Measurements from ENCODE around the gene PITPNC1. TPM values are rescaled to one million over a fixed set of nuclear protein-coding genes. Genes with fewer than 3 reads are reported as not detected.

PITPNC1 gene
- total RNA-seq, 1 experiment from 2014 or later: 37.5 TPM

GRCh38 chr17:67364847-67365737, 12.0 kb upstream of the PITPNC1 start:
- Mint-ChIP-seq H3K4me1 (peaks cover 17 to 24% of the 10 kb centered on the region in 2 experiments), H3K9me3 (no peaks in the 10 kb centered on the region), H3K27ac (peak overlapping the region; percentile 75 to 96 (median 95); a peak in 6 of 7 replicates), H3K4me3 (peak overlapping the region; percentile 96 to 97), H3K27me3 (ENCODE audit: low read depth) (no peaks in the 10 kb centered on the region), H3K36me3 (ENCODE audit: insufficient read depth in 1 of 3, low read depth in 3 of 3) (peaks cover 14 to 36% (median 20%) of the 10 kb centered on the region in 3 experiments)
- no peak overlapping the region for H3K4ac ChIP-seq (ENCODE audit: low read depth, low read length)
- no peak for DNase-seq
- no peak overlapping the region for H2BK20ac ChIP-seq (ENCODE audit: low read depth, low read length, poor library complexity, severe bottlenecking)
- no peak overlapping the region for H2BK15ac ChIP-seq (ENCODE audit: low read depth, low read length)
- H3K79me1 ChIP-seq (ENCODE audit: insufficient read depth, low read depth, low read length, poor library complexity, severe bottlenecking): no peaks in the 10 kb centered on the region
- no peak overlapping the region for H2BK5ac ChIP-seq (ENCODE audit: insufficient read length, low read length)
- H3K56ac ChIP-seq (ENCODE audit: insufficient read length, low read depth, low read length): no peak overlapping the region
- no peak overlapping the region for H4K8ac ChIP-seq (replicated peaks; ENCODE audit: insufficient read length, low read depth, low read length)
- no peak overlapping the region for H4K5ac ChIP-seq (ENCODE audit: insufficient read length, low read depth, low read length)
- H3K4me2 ChIP-seq (ENCODE audit: insufficient read depth, insufficient read length, low read length): peak overlapping the region; percentile 100
- H3T11ph ChIP-seq (ENCODE audit: low read length): no peak overlapping the region
- no peaks in the 10 kb centered on the region for H4K20me1 ChIP-seq (ENCODE audit: control insufficient read depth, insufficient read depth, insufficient read length)
- no CpG with 5 or more reads among the region's 26 CpGs for WGBS (ENCODE audit: extremely low coverage, insufficient read length, low lambda C conversion rate)
- no peak overlapping the region for H2BK12ac ChIP-seq (ENCODE audit: insufficient read length, low read depth, low read length)
- H2AK5ac ChIP-seq (ENCODE audit: insufficient read length, low read length): no peak overlapping the region
- no peak overlapping the region for H3K14ac ChIP-seq (ENCODE audit: insufficient read depth, low read length)
- TF ChIP-seq CTCF (conservative IDR thresholded peaks at IDR 0.05): no peak
- peaks cover 32% of the 10 kb centered on the region for H3K79me2 ChIP-seq (ENCODE audit: insufficient read depth, low read length)
- H4K91ac ChIP-seq (ENCODE audit: insufficient read length, low read depth, low read length): no peak overlapping the region
- no peak overlapping the region for H3K27ac ChIP-seq (ENCODE audit: insufficient read length, low read depth, low read length)
- H2AFZ ChIP-seq (ENCODE audit: low read length): no peak overlapping the region
- no peaks in the 10 kb centered on the region for H3K27me3 ChIP-seq (ENCODE audit: insufficient read depth, low read length)
- no peak overlapping the region for H3K18ac ChIP-seq (ENCODE audit: insufficient read length, low read depth, low read length)
- peak overlapping the region; percentile 92 for H3K9ac ChIP-seq (ENCODE audit: extremely low read depth, insufficient read length, low read length)
- H3K23ac ChIP-seq (ENCODE audit: insufficient read length, low read depth, low read length): no peak overlapping the region
- peaks cover 4% of the 10 kb centered on the region for H3K4me1 ChIP-seq (ENCODE audit: insufficient read depth, low read length)
- H3K9me3 ChIP-seq (ENCODE audit: control insufficient read depth, low read depth, low read length): no peaks in the 10 kb centered on the region
- peaks cover 7% of the 10 kb centered on the region for H3K23me2 ChIP-seq (ENCODE audit: insufficient read length, low read depth, low read length, poor library complexity, severe bottlenecking)
- no peak overlapping the region for H2BK120ac ChIP-seq (ENCODE audit: low read depth, low read length, poor library complexity, severe bottlenecking)

Measured in H9 (cell line).